ENCODE results near the gene RPGR.
A peak's percentile ranks its signal among the peaks of the same experiment; 100 is the strongest.

The RPGR gene

DNA sequence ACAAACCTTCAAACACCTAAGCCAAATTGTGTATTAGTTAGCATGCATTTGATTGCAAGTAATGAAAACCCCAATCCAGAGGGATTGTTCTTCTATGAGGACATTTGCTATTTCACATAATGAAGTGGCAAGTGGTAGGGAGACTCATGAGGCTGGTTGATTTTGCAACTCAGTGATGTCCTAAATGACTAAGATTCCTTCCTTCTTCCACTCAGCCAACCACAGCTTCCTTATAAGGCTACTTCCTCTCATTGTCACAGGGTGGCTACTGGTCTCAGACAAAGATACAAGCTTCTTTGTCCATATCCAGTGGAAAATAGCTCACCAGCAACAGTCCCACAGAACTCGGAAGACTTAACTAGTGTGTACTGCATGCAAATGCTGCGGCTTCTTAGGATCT, 19.8 kb upstream of the RPGR start:
- Histone ChIP-seq H3K79me2 (ENCODE audit: insufficient read depth, low read length) (no peaks in the 10 kb centered on the region), H3K4me1 (ENCODE audit: insufficient read depth, low read length, poor library complexity, severe bottlenecking) (peaks cover 36% of the 10 kb centered on the region), H2AFZ (ENCODE audit: low read length) (no peak overlapping the region), H3K9ac (ENCODE audit: low read depth, low read length, poor library complexity, severe bottlenecking) (no peak overlapping the region), H3K4me2 (ENCODE audit: low read depth, low read length, poor library complexity, severe bottlenecking) (no peak overlapping the region), H3K36me3 (ENCODE audit: insufficient read depth, low read length) (no peaks in the 10 kb centered on the region), H3K9me2 (replicated peaks; ENCODE audit: low read depth, low read length) (no peaks in the 10 kb centered on the region), H3K9me3 (ENCODE audit: insufficient read depth, low read depth, low read length) (no peaks in the 10 kb centered on the region), H3K4me3 (ENCODE audit: low read length, poor library complexity, severe bottlenecking) (no peak overlapping the region), H3F3A (ENCODE audit: low read depth) (no peaks in the 10 kb centered on the region; the same call in 1 of the 2 replicates), H4K20me1 (ENCODE audit: insufficient read depth, low read length, poor library complexity, severe bottlenecking) (no peaks in the 10 kb centered on the region), H3K27me3 (ENCODE audit: insufficient read depth, low read length, poor library complexity, severe bottlenecking) (no peaks in the 10 kb centered on the region)
- TF ChIP-seq, protein P1, sequence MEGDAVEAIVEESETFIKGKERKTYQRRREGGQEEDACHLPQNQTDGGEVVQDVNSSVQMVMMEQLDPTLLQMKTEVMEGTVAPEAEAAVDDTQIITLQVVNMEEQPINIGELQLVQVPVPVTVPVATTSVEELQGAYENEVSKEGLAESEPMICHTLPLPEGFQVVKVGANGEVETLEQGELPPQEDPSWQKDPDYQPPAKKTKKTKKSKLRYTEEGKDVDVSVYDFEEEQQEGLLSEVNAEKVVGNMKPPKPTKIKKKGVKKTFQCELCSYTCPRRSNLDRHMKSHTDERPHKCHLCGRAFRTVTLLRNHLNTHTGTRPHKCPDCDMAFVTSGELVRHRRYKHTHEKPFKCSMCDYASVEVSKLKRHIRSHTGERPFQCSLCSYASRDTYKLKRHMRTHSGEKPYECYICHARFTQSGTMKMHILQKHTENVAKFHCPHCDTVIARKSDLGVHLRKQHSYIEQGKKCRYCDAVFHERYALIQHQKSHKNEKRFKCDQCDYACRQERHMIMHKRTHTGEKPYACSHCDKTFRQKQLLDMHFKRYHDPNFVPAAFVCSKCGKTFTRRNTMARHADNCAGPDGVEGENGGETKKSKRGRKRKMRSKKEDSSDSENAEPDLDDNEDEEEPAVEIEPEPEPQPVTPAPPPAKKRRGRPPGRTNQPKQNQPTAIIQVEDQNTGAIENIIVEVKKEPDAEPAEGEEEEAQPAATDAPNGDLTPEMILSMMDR (conservative IDR thresholded peaks at IDR 0.05; ENCODE audit: low read length) = no peak
- no peak for TF ChIP-seq EZH2phosphoT487 (IDR thresholded peaks at IDR 0.05; ENCODE audit: borderline replicate concordance)

DNA sequence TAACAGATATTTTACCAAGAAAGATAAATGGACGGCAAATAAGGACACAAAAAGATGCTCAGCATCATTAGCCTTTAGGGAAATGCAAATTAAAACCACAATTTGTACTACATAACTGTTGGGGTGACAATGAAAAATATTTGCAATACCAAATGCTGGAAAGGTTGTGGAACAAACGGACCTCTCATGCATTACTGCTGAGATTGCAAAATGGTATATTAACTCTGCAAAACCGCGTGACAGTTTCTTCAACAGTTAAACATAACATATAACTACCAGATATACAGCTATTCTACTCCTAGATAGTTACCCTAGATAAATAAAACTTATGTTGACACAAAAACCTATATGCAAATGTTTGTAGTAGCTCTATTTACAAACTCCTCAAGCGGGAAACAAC, 18.8 kb upstream of the RPGR start:
- H4K20me1 ChIP-seq (ENCODE audit: insufficient read depth, low read length, poor library complexity, severe bottlenecking) = no peaks in the 10 kb centered on the region

DNA sequence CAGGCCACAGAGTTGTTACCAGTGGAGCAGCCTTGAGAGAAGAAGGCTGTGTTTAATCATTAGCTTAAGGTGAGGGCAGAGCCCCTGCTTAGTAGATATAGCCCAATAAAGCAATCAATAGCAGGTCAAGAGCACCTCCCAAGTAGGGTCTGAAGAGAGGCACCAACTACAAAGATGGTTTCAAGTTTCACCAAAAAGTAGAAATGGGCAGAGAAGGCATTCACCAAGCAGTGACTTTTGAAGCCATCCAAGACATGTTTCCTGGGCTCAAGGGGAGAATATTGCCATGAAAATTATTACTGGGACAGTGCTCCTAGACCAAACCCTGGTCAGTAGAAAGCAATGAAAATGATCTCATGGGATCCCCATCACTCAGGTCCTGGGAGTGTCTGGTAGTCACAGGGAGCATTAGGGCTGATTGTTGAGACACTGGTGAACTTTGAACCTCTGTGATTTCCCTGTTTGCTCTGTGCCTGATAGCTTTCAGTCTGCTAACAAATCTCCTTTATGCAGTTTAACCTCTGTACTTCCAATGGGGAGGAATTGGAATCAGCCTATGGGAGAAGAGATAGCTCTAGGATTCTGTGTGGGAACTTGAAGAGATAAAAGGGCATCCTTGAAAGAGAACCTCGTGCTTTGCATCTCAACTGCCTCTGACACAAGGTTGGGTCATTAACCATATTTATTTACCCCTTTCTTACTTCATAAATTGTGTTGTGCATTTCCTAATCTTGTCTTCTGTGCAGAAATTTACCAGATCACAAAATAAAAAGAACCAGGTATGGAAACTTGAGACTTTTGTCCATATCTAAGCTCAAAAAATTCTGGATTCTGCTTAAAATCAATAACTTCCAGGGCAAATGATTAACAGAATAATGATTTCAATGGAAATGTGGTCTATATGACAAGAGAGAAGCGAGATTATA, 15.8 kb upstream of the RPGR start:
- Histone ChIP-seq H3K9me3 (ENCODE audit: insufficient read depth, low read depth, low read length) (no peaks in the 10 kb centered on the region), H4K20me1 (ENCODE audit: insufficient read depth, low read length, poor library complexity, severe bottlenecking) (no peaks in the 10 kb centered on the region), H3K9me2 (replicated peaks; ENCODE audit: low read depth, low read length) (no peaks in the 10 kb centered on the region), H3K4me3 (ENCODE audit: low read length, poor library complexity, severe bottlenecking) (no peak overlapping the region), H3F3A (ENCODE audit: low read depth) (peaks cover 4% of the 10 kb centered on the region; the same call in 1 of the 2 replicates), H3K4me1 (ENCODE audit: insufficient read depth, low read length, poor library complexity, severe bottlenecking) (peaks cover 70% of the 10 kb centered on the region), H3K36me3 (ENCODE audit: insufficient read depth, low read length) (no peaks in the 10 kb centered on the region), H3K79me2 (ENCODE audit: insufficient read depth, low read length) (peaks cover 9% of the 10 kb centered on the region; the same call in 1 of the 2 replicates), H3K9ac (ENCODE audit: low read depth, low read length, poor library complexity, severe bottlenecking) (peak overlapping the region; percentile 65), H3K27me3 (ENCODE audit: insufficient read depth, low read length, poor library complexity, severe bottlenecking) (no peaks in the 10 kb centered on the region), H2AFZ (ENCODE audit: low read length) (no peak overlapping the region), H3K4me2 (ENCODE audit: low read depth, low read length, poor library complexity, severe bottlenecking) (peak overlapping the region; percentile 57)
- TF ChIP-seq EZH2phosphoT487 (IDR thresholded peaks at IDR 0.05; ENCODE audit: borderline replicate concordance) = no peak
- TF ChIP-seq, protein P1 (conservative IDR thresholded peaks at IDR 0.05; ENCODE audit: low read length) = no peak

More for the DNA sequence above, 18.8 kb upstream of the RPGR start:
- H3F3A ChIP-seq (ENCODE audit: low read depth) = peaks cover under 1% of the 10 kb centered on the region; the same call in 1 of the 2 replicates
- no peak for TF ChIP-seq EZH2phosphoT487 (IDR thresholded peaks at IDR 0.05; ENCODE audit: borderline replicate concordance)
- TF ChIP-seq, protein P1 (conservative IDR thresholded peaks at IDR 0.05; ENCODE audit: low read length) = no peak
- no peak overlapping the region for H3K9ac ChIP-seq (ENCODE audit: low read depth, low read length, poor library complexity, severe bottlenecking)
- H3K4me1 ChIP-seq (ENCODE audit: insufficient read depth, low read length, poor library complexity, severe bottlenecking) = peaks cover 40% of the 10 kb centered on the region
- H2AFZ ChIP-seq (ENCODE audit: low read length) = no peak overlapping the region
- H3K79me2 ChIP-seq (ENCODE audit: insufficient read depth, low read length) = no peaks in the 10 kb centered on the region
- H3K4me3 ChIP-seq (ENCODE audit: low read length, poor library complexity, severe bottlenecking) = no peak overlapping the region
- H3K27me3 ChIP-seq (ENCODE audit: insufficient read depth, low read length, poor library complexity, severe bottlenecking) = no peaks in the 10 kb centered on the region
- H3K9me2 ChIP-seq (replicated peaks; ENCODE audit: low read depth, low read length) = no peaks in the 10 kb centered on the region
- no peak overlapping the region for H3K4me2 ChIP-seq (ENCODE audit: low read depth, low read length, poor library complexity, severe bottlenecking)
- no peaks in the 10 kb centered on the region for H3K9me3 ChIP-seq (ENCODE audit: insufficient read depth, low read depth, low read length)
- H3K36me3 ChIP-seq (ENCODE audit: insufficient read depth, low read length) = no peaks in the 10 kb centered on the region
